Stimulated activated naive CD8-positive, alpha-beta T cell treated with anti-CD3 and anti-CD28 coated beads, Interleukin-15, amount 100 ng/mL, for 72 hours (primary cell): ENCODE results near the gene PHACTR1.

Source experiments
- ATAC-seq: fragments of 150-1000 bp; cut with Tn5 transposase; 2 replicates; pipeline ENCODE4 v1.10.0; 2021; ENCODE audit warnings: mild to moderate bottlenecking, moderate library complexity
- DNase-seq, 2 donors: peaks; one replicate each; pipeline ENCODE4 v3.0.0; 2021 to 2022
- H3K27ac Mint-ChIP-seq, 2 donors: one replicate each; pipeline ENCODE4 v1.8.0; 2022; ENCODE audit warnings: mild to moderate bottlenecking in 2 of 2, mixed read lengths in 2 of 2, moderate library complexity in 2 of 2
- H3K27me3 Mint-ChIP-seq: one replicate; pipeline ENCODE4 v1.8.0; 2022; ENCODE audit warnings: mixed read lengths
- H3K4me1 Mint-ChIP-seq: one replicate; pipeline ENCODE4 v1.8.0; 2022; ENCODE audit warnings: mild to moderate bottlenecking, mixed read lengths
- H3K4me3 Mint-ChIP-seq, 2 donors: one replicate each; pipeline ENCODE4 v1.8.0; 2022; ENCODE audit warnings: mild to moderate bottlenecking in 2 of 2, mixed read lengths in 2 of 2, moderate library complexity in 1 of 2
- H3K9me3 Mint-ChIP-seq, 2 donors: one replicate each; pipeline ENCODE4 v1.8.0; 2022; ENCODE audit warnings: mixed read lengths in 2 of 2

The PHACTR1 gene

DNA sequence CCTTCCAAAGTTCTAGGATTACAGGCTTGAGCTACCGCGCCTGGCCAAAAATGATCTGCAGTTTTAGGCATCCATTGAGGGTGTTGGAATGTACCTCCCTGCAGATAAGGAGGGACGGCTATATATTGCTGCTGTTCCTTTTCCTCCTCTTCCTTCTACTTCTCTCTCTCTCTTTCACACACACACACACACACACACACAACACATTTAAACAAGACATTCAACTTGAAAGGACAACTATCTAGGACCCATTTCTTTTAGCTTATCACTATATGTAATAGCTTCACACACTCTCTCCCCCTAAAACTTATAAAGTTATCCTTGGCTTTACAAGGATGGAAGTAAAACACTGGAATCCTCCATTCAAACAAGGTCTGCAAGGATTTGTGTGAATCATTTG is 260.6 kb downstream of the PHACTR1 start:
- Mint-ChIP-seq H3K4me3 (no peak overlapping the region), H3K27me3 (peaks cover 15% of the 10 kb centered on the region), H3K9me3 (no peaks in the 10 kb centered on the region), H3K4me1 (no peaks in the 10 kb centered on the region), H3K27ac (no peak overlapping the region)
- no peak for ATAC-seq
- no peak for DNase-seq

DNA sequence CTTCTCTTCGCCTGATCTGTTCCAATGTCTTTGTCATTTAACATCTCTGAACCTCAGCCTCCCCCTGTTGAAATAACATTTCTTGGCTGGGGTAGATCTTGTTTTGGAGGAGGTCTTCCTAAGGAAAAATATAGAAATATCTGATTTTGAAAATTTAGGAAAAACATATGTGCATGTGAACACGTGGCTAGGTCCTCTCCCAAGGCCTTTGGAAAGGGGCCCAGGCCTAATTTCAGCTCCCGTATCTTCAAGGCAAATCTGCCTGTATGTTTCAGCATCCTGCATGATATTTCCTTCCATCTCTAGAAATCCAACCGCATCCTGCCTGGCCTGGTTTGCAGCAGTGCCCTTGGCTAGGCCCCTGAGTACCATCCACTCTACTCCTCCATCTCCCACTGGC is 261.2 kb downstream of the PHACTR1 start:
- DNase-seq, result no peak
- H3K27ac Mint-ChIP-seq, result peak overlapping the region; percentile 3 to 57
- H3K27me3 Mint-ChIP-seq, result peaks cover 15% of the 10 kb centered on the region
- no peaks in the 10 kb centered on the region for H3K4me1 Mint-ChIP-seq
- H3K4me3 Mint-ChIP-seq, result no peak overlapping the region
- no peaks in the 10 kb centered on the region for H3K9me3 Mint-ChIP-seq
- no peak for ATAC-seq

DNA sequence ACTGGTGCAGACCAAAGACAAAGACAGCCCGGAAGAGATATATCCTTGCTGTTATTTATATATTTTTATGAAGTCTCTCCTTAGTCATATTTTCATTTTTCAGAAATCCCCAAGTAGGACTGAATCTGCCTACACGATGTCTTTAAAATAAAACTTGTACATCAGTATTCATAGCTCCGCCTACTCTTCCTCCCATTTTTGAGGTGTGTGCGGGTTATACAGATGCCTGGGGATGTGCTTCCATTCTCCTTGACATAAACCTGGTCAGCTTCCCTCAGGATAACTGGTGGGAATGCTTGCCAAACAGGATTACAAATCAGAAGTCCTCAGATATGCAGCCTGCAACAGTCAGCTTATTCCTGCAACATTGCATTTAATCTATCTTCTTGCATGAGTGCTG is 264.2 kb downstream of the PHACTR1 start:
- no peak overlapping the region for H3K4me3 Mint-ChIP-seq
- no peak for DNase-seq
- H3K9me3 Mint-ChIP-seq, result peaks cover 0 to 5% of the 10 kb centered on the region in 2 donors
- H3K27me3 Mint-ChIP-seq, result no peaks in the 10 kb centered on the region
- no peak for ATAC-seq
- H3K4me1 Mint-ChIP-seq, result no peaks in the 10 kb centered on the region
- H3K27ac Mint-ChIP-seq, result no peak overlapping the region

DNA sequence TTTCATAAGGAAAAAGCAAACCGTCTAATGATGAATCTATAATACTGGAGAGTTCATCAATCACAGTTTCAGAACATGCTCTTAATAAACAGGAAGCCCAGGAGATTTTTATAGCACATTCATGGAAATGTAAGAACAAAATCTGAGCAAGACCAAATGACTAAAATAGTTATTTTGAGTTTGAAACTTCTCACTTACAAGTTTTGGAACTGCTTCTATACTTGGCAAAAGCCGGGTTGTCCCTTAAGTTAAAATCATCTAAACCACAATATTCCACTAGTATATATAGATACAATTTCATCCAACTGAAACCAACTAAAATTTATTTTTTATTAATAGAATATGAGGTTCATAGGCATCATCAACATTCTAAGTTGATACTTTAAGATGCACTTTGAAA is 268.2 kb downstream of the PHACTR1 start:
- Mint-ChIP-seq H3K4me3 (no peak overlapping the region), H3K27me3 (no peaks in the 10 kb centered on the region), H3K4me1 (no peaks in the 10 kb centered on the region), H3K9me3 (peaks cover 0 to 5% of the 10 kb centered on the region in 2 donors), H3K27ac (no peak overlapping the region)
- DNase-seq (no peak), ATAC-seq (no peak)

DNA sequence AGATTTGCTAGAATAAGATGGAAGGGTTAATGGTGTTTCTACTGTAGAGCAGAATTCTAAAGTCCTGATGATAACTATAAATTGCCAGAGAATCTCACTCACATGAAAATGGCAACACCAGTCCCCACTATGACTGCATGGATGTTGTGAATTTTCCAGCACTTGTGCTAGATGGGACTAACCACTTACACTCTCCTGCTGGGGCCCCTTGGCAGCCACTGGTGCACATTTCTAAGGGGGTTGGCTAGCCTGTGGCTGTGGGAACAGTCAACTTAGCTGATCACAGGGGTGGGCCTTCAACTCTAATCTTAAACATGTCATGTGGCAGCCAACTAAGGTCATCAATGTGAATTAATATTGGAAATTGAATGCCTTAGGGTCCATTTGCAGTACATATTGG is 271.2 kb downstream of the PHACTR1 start:
- Mint-ChIP-seq H3K4me1 (no peaks in the 10 kb centered on the region), H3K4me3 (no peak overlapping the region), H3K27me3 (no peaks in the 10 kb centered on the region), H3K27ac (no peak overlapping the region), H3K9me3 (peaks cover 0 to 5% of the 10 kb centered on the region in 2 donors)
- DNase-seq (no peak), ATAC-seq (no peak)

DNA sequence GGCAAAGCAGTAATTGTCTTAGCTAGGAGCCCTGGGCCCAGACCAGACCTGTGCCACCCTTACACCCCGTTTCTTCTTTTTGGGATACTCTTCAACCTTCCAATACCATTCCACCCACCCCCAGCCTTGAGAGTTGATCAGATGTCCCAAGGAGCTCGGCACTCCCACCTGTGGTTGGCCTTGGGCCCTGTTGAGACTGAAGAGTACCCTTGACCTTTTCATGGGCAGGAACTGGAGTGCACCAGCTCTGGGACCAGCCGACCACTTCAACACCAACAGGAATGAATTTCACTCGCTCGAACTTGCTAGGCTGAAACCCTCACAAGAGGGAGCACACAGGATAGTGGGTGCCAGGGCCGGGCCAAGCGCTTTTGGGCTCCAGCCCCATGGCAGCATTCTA is 273.6 kb downstream of the PHACTR1 start:
- ATAC-seq, result no peak
- no peak for DNase-seq
- no peaks in the 10 kb centered on the region for H3K4me1 Mint-ChIP-seq
- H3K27me3 Mint-ChIP-seq, result no peaks in the 10 kb centered on the region
- H3K9me3 Mint-ChIP-seq, result no peaks in the 10 kb centered on the region
- no peak overlapping the region for H3K4me3 Mint-ChIP-seq
- H3K27ac Mint-ChIP-seq, result no peak overlapping the region

DNA sequence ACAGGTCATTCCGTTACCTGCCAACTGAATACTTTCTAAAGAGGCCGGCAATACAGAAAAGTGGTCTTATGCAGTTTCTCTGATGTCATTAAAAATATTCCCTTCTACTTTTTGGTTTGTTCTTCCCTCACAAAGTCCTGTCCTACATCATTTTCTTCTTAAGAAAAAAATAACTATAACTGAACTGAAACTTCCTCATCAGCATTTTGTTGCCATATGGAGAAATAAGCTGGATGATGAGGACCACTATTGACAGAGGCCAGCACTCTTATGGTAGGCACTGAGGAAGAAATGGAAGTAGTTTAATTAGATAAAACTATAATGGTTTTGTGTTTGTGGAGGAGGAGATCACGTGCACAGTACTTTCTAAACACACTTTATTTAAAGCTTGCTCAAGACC is 274.9 kb downstream of the PHACTR1 start:
- no peaks in the 10 kb centered on the region for H3K4me1 Mint-ChIP-seq
- no peaks in the 10 kb centered on the region for H3K9me3 Mint-ChIP-seq
- H3K4me3 Mint-ChIP-seq, result no peak overlapping the region
- H3K27ac Mint-ChIP-seq, result no peak overlapping the region
- ATAC-seq (no peak), DNase-seq (no peak)
- H3K27me3 Mint-ChIP-seq, result no peaks in the 10 kb centered on the region

DNA sequence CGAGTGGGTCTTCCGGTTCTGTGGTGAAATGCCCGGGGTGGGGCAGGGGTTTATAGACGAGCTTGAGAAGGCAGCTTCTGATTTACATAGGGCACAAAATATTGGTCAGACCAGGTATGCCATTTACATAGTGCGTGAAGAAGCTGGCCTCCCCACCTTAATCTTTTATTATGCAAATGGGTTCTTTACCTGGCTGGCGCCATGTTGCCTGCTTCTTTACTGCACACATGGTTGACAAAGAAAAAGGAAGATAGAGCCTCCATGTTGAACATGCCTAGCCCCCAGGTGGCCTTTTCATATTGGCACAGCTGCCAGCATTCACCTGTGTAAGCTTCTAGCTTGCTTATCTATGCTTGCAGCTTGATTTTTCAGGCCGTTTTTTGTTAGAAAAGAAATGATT is 276.2 kb downstream of the PHACTR1 start:
- H3K9me3 Mint-ChIP-seq, result no peaks in the 10 kb centered on the region
- no peak for DNase-seq
- H3K4me3 Mint-ChIP-seq, result no peak overlapping the region
- H3K4me1 Mint-ChIP-seq, result no peaks in the 10 kb centered on the region
- no peak for ATAC-seq
- no peaks in the 10 kb centered on the region for H3K27me3 Mint-ChIP-seq
- H3K27ac Mint-ChIP-seq, result no peak overlapping the region

DNA sequence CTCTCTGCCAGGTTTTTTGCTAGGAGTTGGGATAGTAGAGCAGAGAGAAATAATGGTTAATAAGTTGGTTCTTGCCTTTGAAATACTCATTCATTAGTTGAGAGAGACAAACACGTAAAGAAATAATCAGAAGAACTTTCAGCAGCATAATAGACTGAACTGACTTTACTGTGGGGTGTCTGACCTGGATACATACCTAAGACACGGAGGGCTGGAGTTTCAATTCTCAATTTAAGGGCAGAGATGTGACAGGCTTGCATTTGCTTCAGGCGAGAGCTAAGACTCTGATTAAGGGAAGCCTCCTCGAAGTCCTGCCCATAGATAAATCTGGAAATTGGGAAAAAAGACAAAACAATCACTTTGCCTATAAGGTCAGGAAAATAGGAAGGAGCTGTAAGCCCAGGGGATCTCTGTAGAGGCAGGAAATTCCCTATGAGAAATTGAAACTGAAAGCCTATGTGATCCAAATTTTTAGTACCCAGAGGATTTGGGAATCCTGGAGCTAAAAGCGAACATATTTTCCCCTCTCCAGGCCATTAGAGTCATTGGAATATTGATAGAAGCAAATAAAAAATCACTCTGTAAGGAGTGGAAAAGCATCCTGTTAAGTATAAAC is 276.8 kb downstream of the PHACTR1 start:
- Mint-ChIP-seq H3K27me3 (no peaks in the 10 kb centered on the region), H3K4me1 (no peaks in the 10 kb centered on the region), H3K9me3 (no peaks in the 10 kb centered on the region), H3K4me3 (no peak overlapping the region), H3K27ac (no peak overlapping the region)
- ATAC-seq (no peak), DNase-seq (no peak)

DNA sequence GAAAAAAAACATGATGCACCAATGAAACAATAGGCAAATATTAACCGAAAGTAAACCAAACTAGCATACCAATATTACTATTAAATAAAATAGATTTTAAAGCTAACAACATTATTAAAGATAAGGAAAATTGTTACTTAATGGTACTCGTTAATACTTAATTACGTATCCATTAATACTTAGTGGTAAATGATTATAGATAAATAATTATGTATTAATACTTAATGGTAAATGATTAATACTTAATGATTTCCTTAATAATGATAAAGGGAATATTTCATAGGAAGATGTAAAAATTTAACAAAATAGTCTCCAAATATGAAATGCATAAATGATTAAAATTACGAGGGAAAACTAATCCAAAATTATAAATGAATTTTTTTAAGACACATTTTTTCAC is 278.9 kb downstream of the PHACTR1 start:
- Mint-ChIP-seq H3K27ac (no peak overlapping the region), H3K4me3 (no peak overlapping the region), H3K9me3 (no peaks in the 10 kb centered on the region), H3K27me3 (no peaks in the 10 kb centered on the region), H3K4me1 (no peaks in the 10 kb centered on the region)
- ATAC-seq, result no peak
- no peak for DNase-seq

DNA sequence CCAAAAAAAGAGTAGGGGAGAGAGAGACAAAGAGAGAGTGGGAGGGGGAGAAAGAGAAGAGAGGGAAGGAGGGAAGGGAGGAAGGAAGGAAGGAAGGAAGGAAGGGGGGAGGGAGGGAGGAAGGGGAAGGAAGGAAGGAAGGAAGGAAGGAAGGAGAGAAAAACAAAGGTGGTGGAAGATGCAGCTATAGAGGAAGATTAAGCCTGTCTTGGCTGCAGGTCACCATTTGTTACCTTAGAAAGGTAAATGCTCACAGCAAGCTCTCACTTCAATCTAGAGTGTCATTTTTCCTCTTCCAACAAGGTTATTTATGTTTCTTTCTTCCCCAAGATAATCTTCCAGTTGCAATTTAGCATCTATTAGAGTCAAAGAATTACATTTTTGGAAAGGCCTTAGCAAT is 284.0 kb downstream of the PHACTR1 start:
- H3K4me3 Mint-ChIP-seq, result no peak overlapping the region
- peaks cover 12% of the 10 kb centered on the region for H3K27me3 Mint-ChIP-seq
- no peaks in the 10 kb centered on the region for H3K4me1 Mint-ChIP-seq
- H3K9me3 Mint-ChIP-seq, result no peaks in the 10 kb centered on the region
- DNase-seq (no peak), ATAC-seq (no peak)
- no peak overlapping the region for H3K27ac Mint-ChIP-seq

DNA sequence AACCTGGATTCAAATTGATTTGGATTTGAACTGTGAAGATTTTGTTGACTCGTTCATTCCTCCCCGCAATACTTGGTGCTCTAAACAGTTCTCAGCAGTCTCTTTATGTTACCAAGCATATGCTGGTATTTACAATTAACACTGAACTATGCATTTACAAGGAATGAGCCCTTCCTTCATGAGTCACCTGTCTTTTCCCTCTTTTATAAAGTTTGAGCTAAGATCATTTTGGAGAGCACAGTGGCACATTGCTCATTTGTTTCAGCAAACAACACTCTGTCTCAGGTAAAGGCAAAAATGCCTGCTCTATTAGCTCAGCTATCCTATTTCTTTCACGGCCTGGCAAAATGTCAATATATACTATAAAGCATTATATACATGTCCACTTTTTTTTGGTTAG is 285.4 kb downstream of the PHACTR1 start:
- no peak overlapping the region for H3K27ac Mint-ChIP-seq
- no peaks in the 10 kb centered on the region for H3K9me3 Mint-ChIP-seq
- H3K27me3 Mint-ChIP-seq, result peaks cover 12% of the 10 kb centered on the region
- ATAC-seq (no peak), DNase-seq (no peak)
- no peaks in the 10 kb centered on the region for H3K4me1 Mint-ChIP-seq
- H3K4me3 Mint-ChIP-seq, result no peak overlapping the region

DNA sequence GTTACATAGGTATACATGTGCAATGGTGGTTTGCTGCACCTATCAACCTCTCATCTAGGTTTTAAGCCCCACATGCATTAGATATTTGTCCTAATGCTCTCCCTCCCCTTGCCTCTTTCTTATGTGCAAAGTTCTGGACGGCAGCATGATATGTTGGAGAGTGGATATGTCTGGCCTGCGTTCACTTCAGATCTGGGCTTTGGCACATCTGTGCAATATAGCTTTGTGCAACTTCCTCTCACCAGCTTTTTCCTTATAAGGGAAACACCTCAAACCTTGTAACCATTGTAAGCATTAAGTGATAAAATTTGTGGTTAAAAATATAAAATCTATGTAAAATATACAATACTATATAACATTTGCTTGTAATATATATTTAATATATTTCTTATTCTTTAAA is 288.0 kb downstream of the PHACTR1 start:
- ATAC-seq, result no peak
- Mint-ChIP-seq H3K4me1 (no peaks in the 10 kb centered on the region), H3K9me3 (no peaks in the 10 kb centered on the region), H3K27ac (no peak overlapping the region), H3K4me3 (no peak overlapping the region), H3K27me3 (peaks cover 29% of the 10 kb centered on the region)
- DNase-seq, result no peak

DNA sequence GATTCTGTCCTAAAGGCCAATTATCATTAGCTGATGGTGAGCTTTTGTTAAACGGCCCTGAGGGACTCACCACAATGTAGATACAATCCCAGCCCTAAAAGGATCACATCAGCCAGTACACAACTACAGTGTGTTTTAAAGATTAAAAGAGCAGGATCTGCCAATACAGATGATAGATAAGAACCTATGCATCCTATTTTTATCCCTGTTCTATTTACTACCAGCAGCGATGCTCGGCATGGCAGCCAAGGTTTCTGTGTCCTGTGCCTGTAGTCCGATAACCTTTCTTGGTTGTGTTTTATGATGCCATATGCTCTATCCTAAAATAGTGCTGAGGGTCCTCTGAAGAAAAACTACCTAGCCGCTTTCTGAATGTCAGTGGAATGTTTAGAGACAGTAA is 289.4 kb downstream of the PHACTR1 start:
- ATAC-seq (no peak), DNase-seq (no peak)
- H3K27me3 Mint-ChIP-seq, result peaks cover 43% of the 10 kb centered on the region
- no peaks in the 10 kb centered on the region for H3K9me3 Mint-ChIP-seq
- no peaks in the 10 kb centered on the region for H3K4me1 Mint-ChIP-seq
- H3K4me3 Mint-ChIP-seq, result no peak overlapping the region
- H3K27ac Mint-ChIP-seq, result no peak overlapping the region

DNA sequence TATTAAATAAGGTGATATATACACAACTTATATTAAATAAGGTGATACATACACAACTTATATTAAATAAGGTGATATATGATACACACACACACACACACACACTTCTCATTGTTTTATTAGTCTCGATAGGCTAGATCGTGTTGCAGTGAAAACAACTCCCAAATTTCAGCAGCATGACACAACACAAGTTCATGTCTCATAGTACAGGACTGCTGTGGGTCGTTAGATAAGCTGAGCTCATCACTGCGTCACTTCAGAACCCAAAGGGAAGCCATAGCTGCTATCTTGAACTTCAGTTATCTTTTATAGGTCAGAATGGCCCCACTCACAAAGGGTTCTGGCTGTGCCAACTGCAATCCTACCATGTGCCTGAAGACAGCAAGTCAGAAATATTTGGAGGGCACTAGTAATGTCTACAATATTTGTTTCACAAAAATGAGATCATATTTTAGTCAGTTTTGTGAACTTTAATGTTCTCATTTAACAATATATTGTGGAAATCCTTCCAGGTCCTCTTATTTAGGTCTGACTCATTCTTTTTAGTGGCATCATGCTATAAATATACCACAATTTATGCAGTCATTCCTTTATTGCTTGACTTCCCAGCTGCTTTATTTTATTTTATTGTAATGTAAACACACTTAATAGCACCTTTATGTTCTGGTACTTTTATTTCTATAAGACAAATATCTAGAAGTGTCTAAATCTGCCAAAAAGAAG is 290.2 kb downstream of the PHACTR1 start:
- no peak overlapping the region for H3K27ac Mint-ChIP-seq
- no peaks in the 10 kb centered on the region for H3K4me1 Mint-ChIP-seq
- H3K27me3 Mint-ChIP-seq, result peaks cover 50% of the 10 kb centered on the region
- no peaks in the 10 kb centered on the region for H3K9me3 Mint-ChIP-seq
- no peak for ATAC-seq
- no peak for DNase-seq
- H3K4me3 Mint-ChIP-seq, result no peak overlapping the region

DNA sequence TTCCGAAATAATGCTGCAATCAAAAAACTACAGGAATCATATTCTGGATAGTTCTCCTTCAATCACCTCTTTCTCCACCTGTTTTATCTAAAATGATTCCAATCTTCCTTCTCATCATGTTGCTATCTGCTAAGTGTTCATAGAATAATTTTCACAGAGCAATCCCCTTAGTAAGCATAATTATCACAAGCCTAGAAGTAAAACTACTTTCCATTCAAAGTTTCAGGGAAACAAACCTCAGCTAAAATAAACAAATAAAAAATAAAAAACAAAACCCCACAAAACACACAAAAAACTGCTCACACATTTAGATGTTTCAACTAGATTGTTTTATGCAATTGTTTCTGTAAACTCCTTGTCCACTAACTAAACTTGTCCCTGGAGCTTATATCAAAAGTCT is 291.2 kb downstream of the PHACTR1 start:
- no peak for DNase-seq
- H3K27me3 Mint-ChIP-seq, result peaks cover 50% of the 10 kb centered on the region
- no peaks in the 10 kb centered on the region for H3K9me3 Mint-ChIP-seq
- no peak overlapping the region for H3K4me3 Mint-ChIP-seq
- H3K4me1 Mint-ChIP-seq, result no peaks in the 10 kb centered on the region
- no peak for ATAC-seq
- no peak overlapping the region for H3K27ac Mint-ChIP-seq

DNA sequence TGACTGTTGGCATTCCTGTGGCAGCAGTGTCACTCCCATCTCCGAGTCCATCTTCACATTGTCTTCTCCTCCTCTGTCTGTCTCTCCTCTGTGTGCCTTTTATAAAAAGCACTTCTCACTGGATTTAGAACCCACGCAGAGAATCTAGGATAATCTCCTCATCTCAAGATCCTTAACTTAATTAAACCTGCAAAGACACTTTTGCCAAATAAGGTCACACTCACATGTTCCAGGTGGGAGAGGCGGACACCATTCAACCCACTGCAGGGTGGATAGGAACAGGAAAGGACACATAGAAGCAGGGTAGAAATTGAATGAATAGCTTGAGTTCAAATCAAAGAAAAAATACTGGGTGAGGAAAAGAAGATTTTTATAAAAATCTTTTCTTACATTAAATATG is 292.5 kb downstream of the PHACTR1 start:
- Mint-ChIP-seq H3K27me3 (peaks cover 60% of the 10 kb centered on the region), H3K4me1 (peaks cover 7% of the 10 kb centered on the region), H3K9me3 (no peaks in the 10 kb centered on the region), H3K4me3 (no peak overlapping the region), H3K27ac (no peak overlapping the region)
- ATAC-seq, result no peak
- DNase-seq, result no peak
